Inflammatory macrophage treated with lipopolysaccharide for 4 hours (primary cell): ENCODE data around the gene TAPBPL.

ENCODE experiments used
- DNase-seq: peaks from one replicate; pipeline ENCODE4 v3.0.0-alpha.2; 2020

Gene TAPBPL

GRCh38 chr12:6437586-6437985 is 14.3 kb upstream of the TAPBPL start:
- DNase-seq: no peak

DNA sequence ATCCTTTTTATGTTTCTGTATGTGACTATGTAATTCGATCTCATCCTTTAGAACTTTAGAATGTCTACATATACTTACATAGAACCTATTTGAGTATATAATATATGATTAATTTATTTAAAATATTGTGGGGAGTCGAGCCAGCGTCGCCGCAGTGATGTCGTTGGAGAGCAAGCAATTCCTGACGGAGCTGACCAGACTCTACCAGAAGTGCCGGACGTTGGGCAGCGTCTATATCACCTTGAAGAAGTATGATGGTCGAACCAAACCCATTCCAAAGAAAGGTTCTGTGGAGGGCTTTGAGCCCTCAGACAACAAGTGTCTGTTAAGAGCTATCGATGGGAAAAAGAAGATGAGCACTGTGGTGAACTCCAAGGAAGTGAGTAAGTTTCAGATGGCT is 13.5 kb upstream of the TAPBPL start:
- DNase-seq: no peak

DNA sequence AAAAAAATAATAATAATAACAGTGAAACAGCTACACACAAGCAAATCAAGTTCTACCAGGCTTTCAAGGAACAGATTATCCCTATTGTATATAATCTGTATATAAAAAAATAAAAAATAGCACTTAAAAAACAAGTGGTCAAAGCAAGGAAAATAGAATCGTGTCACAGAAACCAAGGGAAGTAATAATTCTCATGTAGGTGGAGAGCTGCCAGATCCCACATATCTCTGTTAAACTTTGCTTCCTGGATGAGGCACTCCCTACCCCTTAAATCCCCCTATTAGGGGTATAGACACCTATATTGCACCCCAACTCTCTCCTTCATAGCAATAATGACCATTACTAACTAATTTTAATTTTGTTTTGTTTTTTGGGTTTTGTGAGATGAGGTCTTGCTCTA is 11.5 kb upstream of the TAPBPL start:
- DNase-seq: no peak

DNA sequence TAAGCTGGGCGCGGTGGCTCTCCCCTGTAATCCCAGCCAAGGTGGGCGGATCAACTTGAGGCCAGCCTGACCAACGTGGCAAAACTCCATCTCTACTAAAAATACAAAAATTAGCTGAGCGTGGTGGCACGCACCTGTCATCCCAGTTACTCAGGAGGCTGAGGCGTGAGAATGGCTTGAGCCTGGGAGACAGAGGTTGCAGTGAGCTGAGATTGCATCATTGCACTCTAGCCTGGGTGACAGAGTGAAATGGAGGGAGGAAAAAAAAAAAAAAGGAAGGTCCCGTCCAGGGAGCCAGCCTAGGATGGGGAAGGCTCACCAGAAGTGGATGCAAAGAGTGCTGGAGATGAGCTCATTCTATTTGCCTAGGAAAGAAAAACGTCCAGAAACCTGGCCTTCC is 9.0 kb upstream of the TAPBPL start:
- no peak for DNase-seq

- no peak for DNase-seq
These were observed 8.4 kb upstream of the TAPBPL start for GRCh38 chr12:6443361-6443983.

DNA sequence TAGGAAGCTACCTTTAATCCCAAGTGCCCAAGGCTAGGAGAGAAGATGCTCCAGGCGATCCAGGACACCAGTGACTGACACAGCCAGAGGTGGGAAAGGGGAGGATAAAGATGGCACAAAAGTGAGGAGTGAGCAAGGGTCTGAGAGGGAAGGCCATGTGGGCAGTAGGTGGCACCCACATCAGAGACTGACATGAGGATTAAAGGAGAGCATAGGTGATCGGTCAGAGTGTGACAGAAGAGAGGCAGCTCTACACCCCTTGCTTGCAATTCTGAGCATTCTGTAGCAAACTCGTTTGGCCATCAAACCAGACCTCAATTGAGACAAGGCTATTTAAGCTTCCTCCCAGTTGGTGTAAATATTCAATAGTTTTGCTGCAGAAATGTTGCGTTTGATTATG is 7.8 kb upstream of the TAPBPL start:
- DNase-seq: no peak

DNA sequence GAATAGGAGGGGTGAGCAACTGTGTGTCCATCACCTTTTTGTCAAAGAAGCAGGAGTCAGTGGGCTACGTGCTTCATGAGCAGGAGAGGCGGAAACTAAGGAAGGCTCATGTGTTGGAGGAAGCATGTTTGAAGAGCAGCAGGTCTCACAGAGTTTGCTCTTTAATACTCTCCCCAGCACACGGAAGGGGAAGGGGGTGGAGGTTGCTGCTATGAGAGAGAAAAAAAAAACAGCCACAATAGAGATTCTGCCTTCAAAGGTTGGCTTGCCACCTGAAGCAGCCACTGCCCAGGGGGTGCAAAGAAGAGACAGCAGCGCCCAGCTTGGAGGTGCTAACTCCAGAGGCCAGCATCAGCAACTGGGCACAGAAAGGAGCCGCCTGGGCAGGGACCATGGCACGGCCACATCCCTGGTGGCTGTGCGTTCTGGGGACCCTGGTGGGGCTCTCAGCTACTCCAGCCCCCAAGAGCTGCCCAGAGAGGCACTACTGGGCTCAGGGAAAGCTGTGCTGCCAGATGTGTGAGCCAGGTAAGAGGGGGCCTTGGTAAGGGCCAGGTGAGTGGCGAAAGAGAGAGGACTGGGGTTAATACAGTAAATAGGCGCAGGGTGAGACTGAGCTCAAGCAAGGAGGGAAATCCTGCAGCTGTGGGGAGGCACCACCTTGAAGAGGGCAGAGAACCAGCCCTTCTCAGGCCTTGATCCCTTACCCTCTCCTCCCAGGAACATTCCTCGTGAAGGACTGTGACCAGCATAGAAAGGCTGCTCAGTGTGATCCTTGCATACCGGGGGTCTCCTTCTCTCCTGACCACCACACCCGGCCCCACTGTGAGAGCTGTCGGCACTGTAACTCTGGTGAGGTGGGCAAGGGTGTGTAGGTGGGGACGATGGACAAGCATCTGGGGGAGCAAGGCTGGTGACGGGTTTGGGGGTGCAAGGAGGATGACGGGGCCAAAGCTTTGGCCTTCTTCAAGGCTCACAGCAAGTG is 6.8 kb upstream of the TAPBPL start, which contains the start of gene CD27:
CD27 (plus strand) TSS at position 252 of the 985 bp plus-strand sequence; CDS start at position 393, 141 bp downstream.
- DNase-seq: no peak

- no peak for DNase-seq
These were observed 1.6 kb upstream of the TAPBPL start for GRCh38 chr12:6450091-6450868.

- no peak for DNase-seq
These were observed 934 bp upstream of the TAPBPL start for GRCh38 chr12:6450869-6451347.

DNA sequence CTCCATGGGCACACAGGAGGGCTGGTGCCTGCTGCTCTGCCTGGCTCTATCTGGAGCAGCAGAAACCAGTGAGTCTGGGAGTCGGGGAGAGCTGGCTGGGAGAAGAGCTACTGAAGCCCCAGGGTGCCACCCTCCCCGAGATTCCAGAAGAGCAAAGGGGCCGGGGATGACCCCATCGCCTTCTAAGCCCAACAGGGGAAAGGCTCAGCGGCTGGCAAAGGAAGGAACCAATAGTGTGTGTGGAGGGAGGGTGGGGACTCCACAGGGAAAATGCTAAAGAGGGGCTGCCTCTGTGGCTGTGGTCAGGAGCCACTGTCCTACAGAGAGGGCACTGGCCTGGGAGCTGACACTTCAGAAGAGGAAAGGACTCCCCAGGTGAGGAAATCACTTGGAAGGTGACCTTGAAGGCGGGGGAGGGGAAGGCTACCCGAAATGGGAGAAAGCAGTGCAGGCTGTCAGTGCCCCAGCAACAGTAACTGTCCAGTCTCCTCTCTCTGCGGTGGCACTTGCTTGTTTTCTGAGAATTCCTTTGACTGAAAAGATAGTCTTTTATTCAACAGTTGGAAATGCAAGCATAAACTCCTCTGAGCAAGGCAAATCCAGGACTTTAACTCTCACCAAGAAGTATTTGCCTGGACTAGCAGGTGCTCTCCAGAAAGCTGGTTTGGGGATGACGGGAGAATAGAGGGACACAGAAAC is 552 bp downstream of the TAPBPL start:
- no peak for DNase-seq

DNA sequence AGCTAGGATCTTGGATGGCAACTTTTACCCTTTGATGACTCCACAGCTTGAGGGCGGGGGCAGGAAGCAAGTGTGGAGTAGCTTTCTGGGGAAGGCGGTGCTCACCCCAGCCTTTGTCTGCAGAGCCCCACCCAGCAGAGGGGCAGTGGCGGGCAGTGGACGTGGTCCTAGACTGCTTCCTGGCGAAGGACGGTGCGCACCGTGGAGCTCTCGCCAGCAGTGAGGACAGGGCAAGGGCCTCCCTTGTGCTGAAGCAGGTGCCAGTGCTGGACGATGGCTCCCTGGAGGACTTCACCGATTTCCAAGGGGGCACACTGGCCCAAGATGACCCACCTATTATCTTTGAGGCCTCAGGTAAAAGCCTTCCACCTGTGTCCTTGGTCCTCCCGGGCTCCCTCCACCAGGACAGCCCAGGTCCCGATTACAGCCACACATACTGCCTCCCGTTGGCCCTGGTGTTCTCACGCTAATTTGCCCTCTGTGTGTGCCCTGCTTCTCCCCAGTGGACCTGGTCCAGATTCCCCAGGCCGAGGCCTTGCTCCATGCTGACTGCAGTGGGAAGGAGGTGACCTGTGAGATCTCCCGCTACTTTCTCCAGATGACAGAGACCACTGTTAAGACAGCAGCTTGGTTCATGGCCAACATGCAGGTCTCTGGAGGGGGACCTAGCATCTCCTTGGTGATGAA is 1.2 kb downstream of the TAPBPL start:
- peak; percentile 43 for DNase-seq

DNA sequence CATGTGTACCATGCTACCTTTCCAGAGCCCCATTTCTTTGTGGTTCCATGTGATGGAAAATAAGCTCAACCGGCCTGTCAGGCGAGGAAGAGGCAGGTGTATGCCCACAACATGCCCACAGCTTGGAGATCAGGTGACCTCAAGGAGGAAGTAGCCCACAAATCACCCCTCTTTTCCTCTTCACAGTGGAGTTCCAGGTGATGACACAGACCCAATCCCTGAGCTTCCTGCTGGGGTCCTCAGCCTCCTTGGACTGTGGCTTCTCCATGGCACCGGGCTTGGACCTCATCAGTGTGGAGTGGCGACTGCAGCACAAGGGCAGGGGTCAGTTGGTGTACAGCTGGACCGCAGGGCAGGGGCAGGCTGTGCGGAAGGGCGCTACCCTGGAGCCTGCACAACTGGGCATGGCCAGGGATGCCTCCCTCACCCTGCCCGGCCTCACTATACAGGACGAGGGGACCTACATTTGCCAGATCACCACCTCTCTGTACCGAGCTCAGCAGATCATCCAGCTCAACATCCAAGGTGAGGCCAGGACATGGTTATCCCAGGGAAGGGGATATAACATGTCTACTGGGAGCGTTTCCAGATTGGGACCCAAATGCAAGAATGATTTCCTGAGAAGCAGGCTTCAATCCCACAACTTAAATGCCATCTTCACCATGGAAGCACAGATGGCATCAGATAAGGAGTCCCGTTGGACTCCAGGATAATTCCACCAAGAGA is 5.5 kb downstream of the TAPBPL start:
- no peak for DNase-seq

DNA sequence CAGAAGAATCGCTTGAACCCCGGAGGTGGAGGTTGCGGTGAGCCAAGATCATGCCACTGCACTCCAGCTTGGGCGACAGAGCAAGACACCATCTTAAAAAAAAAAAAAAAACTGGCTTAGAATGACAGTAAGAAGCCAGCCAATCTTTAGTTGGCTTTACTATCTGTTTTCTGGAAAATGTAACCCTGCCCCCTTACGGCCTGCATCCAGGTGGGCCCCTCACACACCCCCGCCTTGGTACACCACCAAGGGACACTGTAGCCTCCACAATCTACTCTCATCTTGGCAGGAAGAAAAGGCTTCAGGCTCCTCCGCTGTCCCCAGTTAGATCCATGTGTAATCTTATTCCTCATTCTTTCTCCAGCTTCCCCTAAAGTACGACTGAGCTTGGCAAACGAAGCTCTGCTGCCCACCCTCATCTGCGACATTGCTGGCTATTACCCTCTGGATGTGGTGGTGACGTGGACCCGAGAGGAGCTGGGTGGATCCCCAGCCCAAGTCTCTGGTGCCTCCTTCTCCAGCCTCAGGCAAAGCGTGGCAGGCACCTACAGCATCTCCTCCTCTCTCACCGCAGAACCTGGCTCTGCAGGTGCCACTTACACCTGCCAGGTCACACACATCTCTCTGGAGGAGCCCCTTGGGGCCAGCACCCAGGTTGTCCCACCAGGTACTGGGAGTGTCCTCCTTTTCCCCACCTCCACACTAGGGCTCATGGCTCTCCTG is 6.6 kb downstream of the TAPBPL start:
- DNase-seq: no peak

GRCh38 chr12:6459004-6459337 is 7.1 kb downstream of the TAPBPL start:
- DNase-seq: no peak

DNA sequence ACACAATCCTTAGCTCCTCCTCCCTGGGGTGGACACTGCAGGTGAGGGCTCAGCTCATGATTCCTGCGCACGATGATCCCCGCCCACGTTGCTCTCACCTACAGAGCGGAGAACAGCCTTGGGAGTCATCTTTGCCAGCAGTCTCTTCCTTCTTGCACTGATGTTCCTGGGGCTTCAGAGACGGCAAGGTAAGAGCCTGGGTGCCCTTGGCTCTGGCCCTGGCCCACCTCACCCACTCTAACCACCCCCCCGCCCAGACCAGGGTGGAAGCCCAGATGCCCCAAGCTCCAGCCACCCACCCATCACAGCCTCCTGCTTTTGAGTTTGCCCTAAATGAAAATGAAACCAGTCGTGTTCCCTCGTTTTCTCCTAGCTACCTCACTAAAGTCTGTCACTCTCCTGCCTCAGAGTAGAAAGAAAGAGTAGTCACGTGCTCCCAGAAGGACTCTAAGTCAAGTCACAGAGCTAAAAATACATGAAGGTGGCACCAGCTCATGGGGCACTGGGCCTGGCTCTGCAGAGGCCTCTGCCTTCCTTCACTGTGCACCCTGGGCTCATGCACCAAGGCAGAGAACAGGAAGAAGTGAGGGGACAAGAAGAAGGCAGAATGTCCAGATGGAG is 9.0 kb downstream of the TAPBPL start:
- peak; percentile 75 for DNase-seq

GRCh38 chr12:6461401-6462233 is 9.8 kb downstream of the TAPBPL start:
- peak; percentile 95 for DNase-seq

DNA sequence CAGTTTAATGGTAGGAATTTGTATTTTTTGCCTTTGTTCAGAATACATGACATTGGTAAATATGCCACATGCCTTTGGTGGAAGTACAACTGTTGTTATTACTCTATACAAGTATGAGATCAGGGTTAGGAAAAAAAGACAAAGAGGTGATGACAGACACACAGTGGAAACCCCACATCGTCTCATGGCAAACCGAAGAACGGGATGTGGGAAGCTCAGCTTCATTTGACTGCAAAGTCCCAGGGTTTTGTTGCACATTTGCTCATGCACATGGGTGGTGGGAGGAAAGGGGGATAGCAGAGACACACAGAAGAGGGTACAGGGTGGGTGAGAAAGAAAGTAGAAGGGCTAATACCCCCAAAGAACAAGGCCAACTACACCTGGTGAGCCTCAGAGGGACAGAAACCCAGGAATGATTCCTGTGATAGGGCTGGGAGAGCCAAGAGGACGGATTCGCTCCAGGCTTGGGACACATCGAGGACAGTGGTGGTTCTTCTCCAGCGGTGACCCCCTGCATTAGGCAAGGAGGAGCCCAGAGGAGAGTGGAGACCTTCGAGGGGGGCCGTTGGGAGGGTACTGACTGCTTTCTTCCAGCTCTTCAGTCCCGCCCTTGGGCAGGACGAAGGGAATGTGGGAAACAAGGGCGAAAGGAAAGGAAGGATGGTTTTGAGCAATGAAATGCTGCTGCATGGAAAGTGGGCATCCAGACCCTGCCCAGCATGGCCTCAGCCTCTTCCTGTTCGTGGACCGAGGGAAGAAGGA is 10.6 kb downstream of the TAPBPL start:
- DNase-seq: peak; percentile 92

- DNase-seq: no peak
These were observed 11.4 kb downstream of the TAPBPL start for GRCh38 chr12:6463216-6463615.
